ENCODE results near the gene CIZ1.

The CIZ1 gene

DNA sequence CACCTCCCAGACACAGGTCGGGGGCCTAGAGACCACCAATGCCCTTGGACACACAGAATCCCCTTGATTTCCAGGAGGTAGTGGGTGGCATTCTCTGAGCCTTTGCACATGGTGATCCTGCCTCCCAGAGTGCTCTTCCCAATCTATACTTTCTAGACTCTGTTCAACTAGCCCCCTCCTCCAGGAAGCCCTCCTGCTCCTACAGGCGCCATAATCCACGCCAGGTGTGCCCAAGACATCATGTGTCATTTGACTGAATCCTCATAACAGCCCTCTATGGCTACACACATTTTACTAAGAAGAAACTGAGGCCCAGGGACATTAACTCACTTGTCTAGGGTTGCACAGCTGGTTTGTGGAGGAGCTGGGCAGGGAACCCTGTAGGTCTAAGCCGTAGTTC, 24.2 kb downstream of the CIZ1 start:
- Histone ChIP-seq H3K9me3 (ENCODE audit: control insufficient read depth, insufficient read depth, low read length) (no peaks in the 10 kb centered on the region), H3K27ac (ENCODE audit: low read depth, low read length) (no peak overlapping the region), H3K4me3 (ENCODE audit: low read depth, low read length) (no peak overlapping the region), H3K9ac (ENCODE audit: low read depth, low read length) (no peak overlapping the region), H3K4me1 (ENCODE audit: control insufficient read depth, insufficient read depth, low read length) (no peaks in the 10 kb centered on the region), H3K27me3 (ENCODE audit: control insufficient read depth, insufficient read depth, low read length) (no peaks in the 10 kb centered on the region), H3K36me3 (ENCODE audit: control insufficient read depth, insufficient read depth, low read length) (peaks cover 69% of the 10 kb centered on the region)

- Histone ChIP-seq H3K4me3 (ENCODE audit: low read depth, low read length) (no peak overlapping the region), H3K4me1 (ENCODE audit: control insufficient read depth, insufficient read depth, low read length) (0 out of 2 replicates have a peak, but pooled peaks cover under 1% of the 10 kb centered on the region), H3K27ac (ENCODE audit: low read depth, low read length) (no peak overlapping the region), H3K9me3 (ENCODE audit: control insufficient read depth, insufficient read depth, low read length) (no peaks in the 10 kb centered on the region), H3K36me3 (ENCODE audit: control insufficient read depth, insufficient read depth, low read length) (peaks cover 73% of the 10 kb centered on the region), H3K9ac (ENCODE audit: low read depth, low read length) (no peak overlapping the region), H3K27me3 (ENCODE audit: control insufficient read depth, insufficient read depth, low read length) (no peaks in the 10 kb centered on the region)
Measured at GRCh38 chr9:128166169-128166568, 25.2 kb downstream of the CIZ1 start.

DNA sequence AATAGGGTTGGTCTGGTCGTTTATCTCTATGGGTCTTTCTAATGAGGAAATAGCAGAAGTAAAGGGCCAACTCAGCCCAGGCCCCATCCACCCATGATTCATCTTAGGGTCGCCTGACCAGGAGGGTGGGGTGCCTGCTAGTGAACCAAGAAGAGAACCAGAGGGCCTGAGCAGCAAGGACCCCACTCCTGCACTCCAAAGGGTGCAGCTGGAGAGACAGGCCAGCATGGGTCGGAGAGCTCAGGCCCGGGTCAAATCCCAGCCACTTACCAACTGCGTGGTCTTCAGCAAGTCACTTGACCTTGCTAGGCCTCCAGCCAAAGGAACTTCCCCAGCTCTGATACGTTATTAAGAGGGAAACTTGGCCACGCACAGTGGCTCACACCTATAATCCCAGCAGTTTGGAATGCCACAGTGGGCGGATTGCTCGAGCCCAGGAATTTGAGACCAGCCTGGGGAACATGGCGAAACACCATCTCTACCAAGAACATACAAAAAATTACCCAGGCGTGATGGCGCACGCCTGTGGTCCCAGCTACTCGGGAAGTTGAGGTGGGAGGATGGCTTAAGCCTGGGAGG, 27.0 kb downstream of the CIZ1 start:
- Histone ChIP-seq H3K4me1 (ENCODE audit: control insufficient read depth, insufficient read depth, low read length) (peaks cover 9% of the 10 kb centered on the region), H3K4me3 (ENCODE audit: low read depth, low read length) (no peak overlapping the region), H3K36me3 (ENCODE audit: control insufficient read depth, insufficient read depth, low read length) (peaks cover 64% of the 10 kb centered on the region), H3K27ac (ENCODE audit: low read depth, low read length) (no peak overlapping the region), H3K27me3 (ENCODE audit: control insufficient read depth, insufficient read depth, low read length) (no peaks in the 10 kb centered on the region), H3K9ac (ENCODE audit: low read depth, low read length) (no peak overlapping the region), H3K9me3 (ENCODE audit: control insufficient read depth, insufficient read depth, low read length) (no peaks in the 10 kb centered on the region)

- Histone ChIP-seq H3K4me1 (ENCODE audit: control insufficient read depth, insufficient read depth, low read length) (peaks cover 12% of the 10 kb centered on the region), H3K36me3 (ENCODE audit: control insufficient read depth, insufficient read depth, low read length) (peaks cover 57% of the 10 kb centered on the region), H3K4me3 (ENCODE audit: low read depth, low read length) (no peak overlapping the region), H3K27ac (ENCODE audit: low read depth, low read length) (no peak overlapping the region), H3K9me3 (ENCODE audit: control insufficient read depth, insufficient read depth, low read length) (no peaks in the 10 kb centered on the region), H3K27me3 (ENCODE audit: control insufficient read depth, insufficient read depth, low read length) (no peaks in the 10 kb centered on the region), H3K9ac (ENCODE audit: low read depth, low read length) (no peak overlapping the region)
Measured at GRCh38 chr9:128163523-128164306, 27.7 kb downstream of the CIZ1 start.

DNA sequence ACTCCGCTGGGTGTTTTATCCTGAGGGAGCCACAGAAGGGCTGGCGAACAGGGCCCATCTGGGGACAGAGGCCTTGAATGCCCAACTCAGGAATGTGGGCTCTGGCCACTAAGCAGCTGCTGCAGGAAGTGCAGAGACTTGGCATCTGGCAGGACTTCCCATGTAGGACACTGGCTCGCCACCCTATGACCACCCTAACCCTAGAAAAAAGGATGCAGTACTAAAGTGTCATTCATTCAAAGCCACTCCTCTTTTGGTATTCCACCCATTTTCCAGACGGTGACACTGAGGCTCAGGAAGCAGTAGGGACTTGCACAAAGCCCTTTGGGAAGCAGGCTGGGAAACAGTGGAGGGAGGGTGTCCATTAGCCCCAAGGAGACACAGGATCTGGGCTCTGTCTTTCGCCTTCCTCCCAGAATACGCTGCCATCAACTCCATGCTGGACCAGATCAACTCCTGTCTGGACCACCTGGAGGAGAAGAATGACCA, 28.3 kb downstream of the CIZ1 start:
- Histone ChIP-seq H3K27ac (ENCODE audit: low read depth, low read length) (no peak overlapping the region), H3K9me3 (ENCODE audit: control insufficient read depth, insufficient read depth, low read length) (no peaks in the 10 kb centered on the region), H3K4me1 (ENCODE audit: control insufficient read depth, insufficient read depth, low read length) (peaks cover 12% of the 10 kb centered on the region), H3K4me3 (ENCODE audit: low read depth, low read length) (no peak overlapping the region), H3K36me3 (ENCODE audit: control insufficient read depth, insufficient read depth, low read length) (peaks cover 53% of the 10 kb centered on the region), H3K9ac (ENCODE audit: low read depth, low read length) (no peak overlapping the region), H3K27me3 (ENCODE audit: control insufficient read depth, insufficient read depth, low read length) (no peaks in the 10 kb centered on the region)

DNA sequence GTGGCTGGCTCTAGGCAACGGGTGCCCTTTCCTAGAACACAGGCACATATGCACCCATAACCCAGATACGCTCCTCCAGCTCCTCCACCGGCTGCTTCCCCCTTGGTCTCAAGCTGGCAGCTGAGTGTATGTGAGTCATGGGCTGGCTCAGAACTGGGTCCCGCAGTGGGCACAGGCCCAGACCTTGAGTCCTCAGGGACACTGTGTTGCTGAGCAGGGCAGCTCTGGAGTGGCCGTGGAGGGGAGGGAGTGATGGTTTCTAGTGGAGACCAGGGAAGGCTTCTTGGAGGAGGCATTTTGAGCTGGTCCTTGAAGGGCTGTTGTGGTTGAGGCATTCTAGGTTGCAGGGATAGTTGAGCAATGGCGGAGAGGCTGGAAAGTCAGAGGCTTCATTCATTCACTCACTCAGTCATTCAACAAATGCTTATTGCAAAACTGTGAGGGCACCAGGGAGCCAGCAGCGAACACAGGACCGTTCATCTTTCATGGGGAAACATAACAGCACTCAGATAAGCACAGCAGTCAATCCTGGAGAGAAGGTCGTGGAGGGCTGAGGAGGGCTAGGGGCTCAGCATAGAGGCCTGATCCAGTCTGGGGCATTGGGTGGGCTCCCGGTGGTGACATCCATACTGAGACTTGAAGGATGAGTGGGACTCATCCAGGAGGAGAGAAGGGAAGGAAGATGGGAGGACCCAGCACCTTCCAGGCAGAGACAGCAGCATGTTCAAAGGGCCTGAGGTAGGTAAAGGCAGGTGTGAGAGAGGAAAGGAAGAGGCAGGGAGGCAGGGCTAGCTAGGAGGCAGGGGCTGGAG, 29.0 kb downstream of the CIZ1 start:
- Histone ChIP-seq H3K9ac (ENCODE audit: low read depth, low read length) (no peak overlapping the region), H3K27ac (ENCODE audit: low read depth, low read length) (no peak overlapping the region), H3K36me3 (ENCODE audit: control insufficient read depth, insufficient read depth, low read length) (peaks cover 47% of the 10 kb centered on the region), H3K9me3 (ENCODE audit: control insufficient read depth, insufficient read depth, low read length) (no peaks in the 10 kb centered on the region), H3K4me3 (ENCODE audit: low read depth, low read length) (no peak overlapping the region), H3K27me3 (ENCODE audit: control insufficient read depth, insufficient read depth, low read length) (no peaks in the 10 kb centered on the region), H3K4me1 (ENCODE audit: control insufficient read depth, insufficient read depth, low read length) (peaks cover 12% of the 10 kb centered on the region)

DNA sequence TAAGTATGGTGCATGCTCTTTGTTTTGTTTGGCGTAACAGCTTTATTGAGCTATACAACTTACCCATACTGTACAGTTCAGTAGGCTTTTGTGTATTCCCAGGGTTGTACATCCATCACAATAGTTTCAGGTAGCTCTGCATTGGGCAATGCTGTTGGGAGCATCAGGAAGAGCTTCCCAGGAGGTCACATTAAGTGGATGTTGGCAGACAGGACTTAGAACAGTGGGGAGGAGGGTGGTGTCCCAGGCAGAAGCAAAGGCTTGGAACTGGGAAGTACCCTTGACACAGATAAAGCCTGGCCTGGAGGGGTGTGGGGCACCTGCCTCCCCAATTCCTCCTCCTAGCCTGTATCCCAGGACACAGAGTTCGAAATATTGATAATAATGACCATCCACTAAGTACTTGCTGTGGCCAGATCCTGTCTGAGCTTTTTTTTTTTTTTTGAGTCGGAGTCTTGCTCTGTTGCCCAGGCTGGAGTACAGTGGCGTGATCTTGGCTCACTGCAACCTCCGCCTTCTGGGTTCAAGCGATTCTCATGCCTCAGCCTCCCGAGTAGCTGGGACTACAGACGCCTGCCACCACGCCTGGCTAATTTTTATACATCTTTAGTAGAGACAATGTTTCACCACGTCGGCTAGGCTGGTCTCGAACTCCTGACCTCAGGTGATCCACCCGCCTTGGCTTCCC, 30.0 kb downstream of the CIZ1 start:
- H3K9ac ChIP-seq (ENCODE audit: low read depth, low read length), result no peak overlapping the region

DNA sequence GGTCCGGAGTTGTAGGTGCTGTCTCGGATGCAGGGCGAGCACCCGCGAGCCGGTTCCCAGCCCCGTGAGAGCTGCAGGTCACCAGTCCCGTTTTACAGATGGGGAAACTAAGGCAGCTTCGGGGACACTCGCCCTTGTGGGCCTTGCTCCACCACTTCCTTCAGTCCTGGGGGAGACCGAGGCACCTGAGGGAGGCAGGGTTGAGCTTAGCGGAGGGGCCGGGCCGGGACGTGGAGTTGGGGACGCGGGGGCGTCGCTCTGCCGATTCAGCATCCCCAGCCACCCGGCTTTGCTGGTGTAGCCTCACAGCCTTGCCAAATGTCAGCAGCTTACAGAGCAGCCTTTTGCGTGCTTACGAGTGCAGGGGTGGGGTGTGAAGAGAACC, 30.8 kb downstream of the CIZ1 start:
- peaks cover 12% of the 10 kb centered on the region for H3K4me1 ChIP-seq (ENCODE audit: control insufficient read depth, insufficient read depth, low read length)
- peaks cover 30% of the 10 kb centered on the region for H3K36me3 ChIP-seq (ENCODE audit: control insufficient read depth, insufficient read depth, low read length)
- H3K9me3 ChIP-seq (ENCODE audit: control insufficient read depth, insufficient read depth, low read length), result no peaks in the 10 kb centered on the region
- no peaks in the 10 kb centered on the region for H3K27me3 ChIP-seq (ENCODE audit: control insufficient read depth, insufficient read depth, low read length)
- peak overlapping the region; percentile 70 for H3K27ac ChIP-seq (ENCODE audit: low read depth, low read length)
- peak overlapping the region; percentile 94 for H3K4me3 ChIP-seq (ENCODE audit: low read depth, low read length)
- H3K9ac ChIP-seq (ENCODE audit: low read depth, low read length), result peak overlapping the region; percentile 89

More for the DNA sequence above, 30.0 kb downstream of the CIZ1 start:
- no peaks in the 10 kb centered on the region for H3K9me3 ChIP-seq (ENCODE audit: control insufficient read depth, insufficient read depth, low read length)
- H3K4me1 ChIP-seq (ENCODE audit: control insufficient read depth, insufficient read depth, low read length), result peaks cover 12% of the 10 kb centered on the region
- no peak overlapping the region for H3K27ac ChIP-seq (ENCODE audit: low read depth, low read length)
- peak overlapping the region; percentile 94 for H3K4me3 ChIP-seq (ENCODE audit: low read depth, low read length)
- H3K27me3 ChIP-seq (ENCODE audit: control insufficient read depth, insufficient read depth, low read length), result no peaks in the 10 kb centered on the region
- peaks cover 36% of the 10 kb centered on the region for H3K36me3 ChIP-seq (ENCODE audit: control insufficient read depth, insufficient read depth, low read length)

DNA sequence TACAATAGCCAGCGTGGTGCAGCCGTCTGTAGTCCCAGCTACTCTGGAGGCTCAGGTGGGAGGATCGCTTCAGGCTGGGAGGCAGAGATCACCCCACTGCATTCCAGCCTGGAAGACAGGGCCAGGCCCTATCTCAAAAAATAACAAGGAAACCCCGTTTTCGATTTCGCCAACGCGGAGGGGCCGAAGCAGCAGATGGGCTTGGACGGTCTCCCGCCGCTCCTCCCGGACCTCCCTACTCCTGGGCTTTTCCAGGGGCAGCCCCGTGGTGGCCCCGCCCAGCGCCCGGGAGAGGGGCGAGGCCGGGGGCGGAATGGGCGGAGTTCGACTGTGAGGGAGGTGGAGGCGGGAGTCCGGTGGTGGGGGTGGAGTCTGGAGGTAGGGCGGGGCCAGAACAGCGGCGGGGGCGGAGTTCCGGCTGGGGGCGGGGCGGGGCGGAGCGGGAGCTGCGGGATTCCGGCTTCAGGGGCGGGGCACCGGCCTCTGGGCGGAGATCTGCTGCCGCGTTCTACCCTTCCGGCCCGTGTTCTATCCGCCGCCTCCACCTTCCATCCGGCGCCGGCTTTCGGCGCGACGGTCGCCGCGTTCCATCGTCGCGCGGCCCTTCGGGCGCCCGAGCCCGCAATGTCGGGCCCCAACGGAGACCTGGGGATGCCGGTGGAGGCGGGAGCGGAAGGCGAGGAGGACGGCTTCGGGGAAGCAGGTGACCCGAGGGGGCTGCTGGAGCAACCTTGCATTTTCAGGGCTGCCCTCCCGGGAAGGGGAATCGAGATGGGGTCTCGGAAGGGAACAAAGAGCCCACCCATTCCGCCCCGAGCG, 31.4 kb downstream of the CIZ1 start, which contains the start of gene BBLN:
BBLN (plus strand) TSS at position 482 of the 819 bp plus-strand sequence; CDS start at position 625, 143 bp downstream.
- H3K4me3 ChIP-seq (ENCODE audit: low read depth, low read length), result peak within 1 kb of the TSS; percentile 94
- peak within 1 kb of the TSS; percentile 84 for H3K27ac ChIP-seq (ENCODE audit: low read depth, low read length)
- no peaks in the 10 kb centered on the region for H3K27me3 ChIP-seq (ENCODE audit: control insufficient read depth, insufficient read depth, low read length)
- peaks cover 30% of the 10 kb centered on the region for H3K36me3 ChIP-seq (ENCODE audit: control insufficient read depth, insufficient read depth, low read length)
- peaks cover 12% of the 10 kb centered on the region for H3K4me1 ChIP-seq (ENCODE audit: control insufficient read depth, insufficient read depth, low read length)
- H3K9ac ChIP-seq (ENCODE audit: low read depth, low read length), result peak within 1 kb of the TSS; percentile 90
- no peaks in the 10 kb centered on the region for H3K9me3 ChIP-seq (ENCODE audit: control insufficient read depth, insufficient read depth, low read length)

DNA sequence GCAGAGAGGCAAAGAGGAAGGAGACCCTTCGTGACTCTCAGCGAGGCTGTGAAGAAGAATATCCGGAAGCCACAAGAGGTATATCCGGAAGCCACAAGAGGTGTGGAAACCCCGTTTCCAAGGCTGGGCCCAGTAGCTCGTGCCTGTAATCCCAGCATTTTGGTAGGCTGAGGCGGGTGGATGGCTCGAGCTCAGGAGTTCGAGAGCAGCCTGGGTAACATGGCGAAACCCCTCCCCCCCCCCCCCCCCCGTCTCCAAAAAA, 31.9 kb downstream of the CIZ1 start:
- peak overlapping the region; percentile 70 for H3K4me3 ChIP-seq (ENCODE audit: low read depth, low read length)
- H3K9me3 ChIP-seq (ENCODE audit: control insufficient read depth, insufficient read depth, low read length), result no peaks in the 10 kb centered on the region
- H3K9ac ChIP-seq (ENCODE audit: low read depth, low read length), result peak overlapping the region; percentile 90
- H3K36me3 ChIP-seq (ENCODE audit: control insufficient read depth, insufficient read depth, low read length), result peaks cover 26% of the 10 kb centered on the region
- H3K27ac ChIP-seq (ENCODE audit: low read depth, low read length), result peak overlapping the region; percentile 84
- no peaks in the 10 kb centered on the region for H3K27me3 ChIP-seq (ENCODE audit: control insufficient read depth, insufficient read depth, low read length)
- peaks cover 12% of the 10 kb centered on the region for H3K4me1 ChIP-seq (ENCODE audit: control insufficient read depth, insufficient read depth, low read length)
